H1 (cell line): ENCODE results near the gene DSCAM. TPM values are rescaled to one million over a fixed set of nuclear protein-coding genes. Genes with fewer than 3 reads are reported as not detected.

Source experiments
- CTCF ChIA-PET: fragments of 300-600 bp; sonication (Branson Sonifier 250); formaldehyde crosslinking; loops from one replicate; lab custom pipeline; 2021; ENCODE audit not compliant: partially characterized antibody; lab: Charles Lee
- POLR2A ChIA-PET: fragments of 300-600 bp; sonication (Branson Sonifier 250); formaldehyde crosslinking; loops from one replicate; lab custom pipeline; 2021; ENCODE audit warnings: inconsistent platforms; ENCODE audit not compliant: partially characterized antibody; lab: Charles Lee
- DNase-seq, 2 experiments: peaks; one replicate each; pipeline versions ENCODE4 v3.0.0 to v3.0.0-alpha.2; 2010 to 2022; ENCODE audit warnings: low spot score in 2 of 2, low read depth in 1 of 2, mixed read lengths in 1 of 2
- FAIRE-seq: peaks from 2 replicates; lab custom pipeline; 2011; peaks lifted over from hg19 to GRCh38; lab: Jason Lieb, UNC
- H2AFZ ChIP-seq: 2 replicates; pipeline ENCODE4 v1.8.1; 2012; ENCODE audit warnings: low read length, inconsistent platforms
- H2AK5ac ChIP-seq: 2 replicates; pipeline ENCODE4 v1.6.1; 2013; ENCODE audit warnings: low read depth, low read length
- H2BK120ac ChIP-seq: replicated peaks from 2 replicates; pipeline ENCODE3; 2013; ENCODE audit warnings: low read depth, low read length, inconsistent platforms
- H2BK12ac ChIP-seq: 2 replicates; pipeline ENCODE4 v1.6.1; 2013; ENCODE audit warnings: low read depth, low read length
- H2BK15ac ChIP-seq: 2 replicates; pipeline ENCODE4 v1.6.1; 2013; ENCODE audit warnings: low read length
- H2BK20ac ChIP-seq: 2 replicates; pipeline ENCODE4 v1.6.1; 2013; ENCODE audit warnings: low read length
- H2BK5ac ChIP-seq: 2 replicates; pipeline ENCODE4 v1.6.1; 2013; ENCODE audit warnings: low read depth, low read length
- H3K14ac ChIP-seq: 2 replicates; pipeline ENCODE4 v1.6.1; 2013; ENCODE audit warnings: inconsistent platforms; ENCODE audit not compliant: insufficient read length
- H3K18ac ChIP-seq: 2 replicates; pipeline ENCODE4 v1.6.1; 2013; ENCODE audit warnings: low read length; ENCODE audit errors: extremely low read depth
- H3K23ac ChIP-seq: 2 replicates; pipeline ENCODE4 v1.6.1; 2013; ENCODE audit warnings: inconsistent platforms; ENCODE audit not compliant: insufficient read length
- H3K23me2 ChIP-seq: 2 replicates; pipeline ENCODE4 v1.6.1; 2013; ENCODE audit warnings: low read depth, low read length
- H3K27ac ChIP-seq: 2 replicates; pipeline ENCODE4 v1.6.1; 2011; ENCODE audit warnings: low read depth, low read length, inconsistent platforms
- H3K27me3 ChIP-seq, 4 experiments: replicated peaks in 1 of 4; 1 replicate in 1 of 4; 2 replicates in 3 of 4; pipeline versions ENCODE4 v1.6.1 to v1.8.1; 2011 to 2013; ENCODE audit warnings: low read length in 3 of 4, mild to moderate bottlenecking in 3 of 4, inconsistent platforms in 2 of 4, mixed read lengths in 2 of 4, moderate library complexity in 1 of 4; ENCODE audit not compliant: control insufficient read depth in 3 of 4, insufficient read depth in 3 of 4; ENCODE audit errors: extremely low read depth in 1 of 4
- H3K36me3 ChIP-seq, 4 experiments: 2 replicates each; pipeline versions ENCODE4 v1.6.1 to v1.8.1; 2011 to 2013; ENCODE audit warnings: mild to moderate bottlenecking in 4 of 4, low read length in 3 of 4, moderate library complexity in 2 of 4, control low read depth in 1 of 4, inconsistent platforms in 1 of 4; ENCODE audit not compliant: insufficient read depth in 4 of 4, control insufficient read depth in 2 of 4
- H3K4ac ChIP-seq: replicated peaks from 2 replicates; pipeline ENCODE3; 2013; ENCODE audit warnings: low read length, low read depth, mixed read lengths, inconsistent platforms; ENCODE audit not compliant: insufficient read length
- H3K4me1 ChIP-seq, 4 experiments: replicated peaks in 1 of 4; 1 replicate in 1 of 4; 2 replicates in 3 of 4; pipeline versions ENCODE4 v1.6.1 to v1.8.1; 2011 to 2013; ENCODE audit warnings: low read length in 3 of 4, inconsistent platforms in 2 of 4, mixed read lengths in 1 of 4; ENCODE audit not compliant: insufficient read depth in 4 of 4, control insufficient read depth in 3 of 4
- H3K4me2 ChIP-seq, 2 experiments: 2 replicates each; pipeline versions ENCODE4 v1.6.1 to v1.8.1; 2011 to 2013; ENCODE audit warnings: low read depth in 2 of 2, low read length in 2 of 2, control low read depth in 1 of 2, inconsistent platforms in 1 of 2, mild to moderate bottlenecking in 1 of 2; ENCODE audit not compliant: insufficient read depth in 1 of 2
- H3K4me3 ChIP-seq, 4 experiments: fragments of 200-600, 300-600 bp in 1 of 4; sonication (generic), shearing (Covaris generic), sonication (Bioruptor Twin) in 1 of 4; 2 replicates each; pipeline versions ENCODE4 v1.5.1 to v1.8.1; 2011 to 2016; ENCODE audit warnings: low read length in 4 of 4, low read depth in 3 of 4, control low read depth in 2 of 4, inconsistent platforms in 2 of 4, mild to moderate bottlenecking in 2 of 4, mixed read lengths in 1 of 4, moderate library complexity in 1 of 4; ENCODE audit not compliant: insufficient read depth in 2 of 4; ENCODE audit errors: extremely low read depth in 1 of 4
- H3K56ac ChIP-seq: replicated peaks from 2 replicates; pipeline ENCODE3; 2013; ENCODE audit warnings: low read depth, mild to moderate bottlenecking, mixed read lengths, low read length, inconsistent platforms; ENCODE audit not compliant: insufficient read length
- H3K79me1 ChIP-seq: 2 replicates; pipeline ENCODE4 v1.6.1; 2013; ENCODE audit warnings: low read depth, low read length, control low read depth
- H3K79me2 ChIP-seq, 2 experiments: 2 replicates each; pipeline versions ENCODE4 v1.6.1 to v1.8.1; 2012 to 2013; ENCODE audit warnings: low read length in 2 of 2, mild to moderate bottlenecking in 2 of 2, inconsistent platforms in 1 of 2; ENCODE audit not compliant: insufficient read depth in 2 of 2, control insufficient read depth in 1 of 2
- H3K9ac ChIP-seq, 4 experiments: replicated peaks in 1 of 4; 1 replicate in 1 of 4; 2 replicates in 3 of 4; pipeline versions ENCODE4 v1.6.1 to v1.8.1; 2011 to 2013; ENCODE audit warnings: low read depth in 3 of 4, low read length in 3 of 4, control low read depth in 2 of 4, mild to moderate bottlenecking in 2 of 4, moderate library complexity in 2 of 4, inconsistent platforms in 1 of 4; ENCODE audit errors: extremely low read depth in 1 of 4
- H3K9me3 ChIP-seq, 2 experiments: 2 replicates each; pipeline versions ENCODE4 v1.6.1 to v1.8.1; 2012 to 2013; ENCODE audit warnings: mild to moderate bottlenecking in 2 of 2, moderate library complexity in 2 of 2, control low read depth in 1 of 2, inconsistent platforms in 1 of 2, low read depth in 1 of 2, low read length in 1 of 2, mixed read lengths in 1 of 2; ENCODE audit not compliant: insufficient read depth in 2 of 2
- H4K20me1 ChIP-seq, 2 experiments: replicated peaks in 1 of 2; 2 replicates each; pipeline versions ENCODE3 to v1.8.1; 2011 to 2013; ENCODE audit warnings: inconsistent platforms in 2 of 2, low read length in 2 of 2, mild to moderate bottlenecking in 1 of 2; ENCODE audit not compliant: insufficient read depth in 2 of 2, control insufficient read depth in 1 of 2
- H4K5ac ChIP-seq: 2 replicates; pipeline ENCODE4 v1.6.1; 2013; ENCODE audit warnings: low read length, low read depth, mixed read lengths, inconsistent platforms; ENCODE audit not compliant: insufficient read length
- H4K8ac ChIP-seq: 2 replicates; pipeline ENCODE4 v1.8.0; 2013; ENCODE audit warnings: mild to moderate bottlenecking, moderate library complexity, low read length, inconsistent platforms; ENCODE audit not compliant: insufficient read depth; ENCODE audit errors: extremely low read depth
- H4K91ac ChIP-seq: replicated peaks from 2 replicates; pipeline ENCODE3; 2013; ENCODE audit warnings: low read length, mixed read lengths, inconsistent platforms; ENCODE audit not compliant: insufficient read length
- CHD2 ChIP-seq: IDR thresholded peaks from 2 replicates; pipeline ENCODE4 v1.6.1; 2012; ENCODE audit warnings: low read length, improper control_type of control experiment
- EZH2 ChIP-seq: fragments of 200-600 bp; sonication (generic); IDR thresholded peaks from 2 replicates; pipeline ENCODE4 v1.7.1; 2012; ENCODE audit warnings: low read depth, mild to moderate bottlenecking, moderate library complexity, low read length, inconsistent platforms; ENCODE audit not compliant: severe bottlenecking
- GTF2F1 ChIP-seq: IDR thresholded peaks from 2 replicates; pipeline ENCODE4 v1.6.1; 2012; ENCODE audit warnings: low read depth, low read length, improper control_type of control experiment, borderline replicate concordance
- JUN ChIP-seq: IDR thresholded peaks from 2 replicates; pipeline ENCODE4 v1.6.1; 2011; ENCODE audit warnings: low read depth, mild to moderate bottlenecking, improper control_type of control experiment, low read length
- KDM5A ChIP-seq: fragments of 200-600 bp; IDR thresholded peaks from 2 replicates; pipeline ENCODE4 v1.7.1; 2012; ENCODE audit warnings: mild to moderate bottlenecking, low read length, inconsistent platforms, mixed read lengths
- MAX ChIP-seq: IDR thresholded peaks from 2 replicates; pipeline ENCODE4 v1.6.1; 2012; ENCODE audit warnings: inconsistent platforms
- POLR2AphosphoS5 ChIP-seq: IDR thresholded peaks from 2 replicates; pipeline ENCODE4 v1.6.1; 2011; ENCODE audit warnings: low read depth, low read length
- POU5F1 ChIP-seq: IDR thresholded peaks from 2 replicates; pipeline ENCODE4 v1.6.1; 2011; ENCODE audit warnings: low read depth, mild to moderate bottlenecking, low read length, moderate library complexity
- RAD21 ChIP-seq, 2 experiments: IDR thresholded peaks in 1 of 2; conservative IDR thresholded peaks in 1 of 2; 2 replicates each; pipeline ENCODE4 v1.6.1; 2011; ENCODE audit warnings: low read depth in 2 of 2, low read length in 2 of 2, improper control_type of control experiment in 1 of 2, inconsistent platforms in 1 of 2, mild to moderate bottlenecking in 1 of 2, moderate library complexity in 1 of 2
- SIN3A ChIP-seq, 2 experiments: IDR thresholded peaks in 1 of 2; conservative IDR thresholded peaks in 1 of 2; 2 replicates each; pipeline ENCODE4 v1.6.1; 2011 to 2012; ENCODE audit warnings: low read length in 2 of 2, improper control_type of control experiment in 1 of 2, low read depth in 1 of 2, mild to moderate bottlenecking in 1 of 2
- SP2 ChIP-seq: IDR thresholded peaks from 2 replicates; pipeline ENCODE4 v1.6.1; 2012; ENCODE audit warnings: mild to moderate bottlenecking, low read length, inconsistent platforms
- TBP ChIP-seq: IDR thresholded peaks from 2 replicates; pipeline ENCODE4 v1.6.1; 2011; ENCODE audit warnings: low read depth, low read length, improper control_type of control experiment
- TCF12 ChIP-seq: IDR thresholded peaks from 2 replicates; pipeline ENCODE4 v1.6.1; 2011; ENCODE audit warnings: low read depth, mild to moderate bottlenecking, low read length
- YY1 ChIP-seq: IDR thresholded peaks from 2 replicates; pipeline ENCODE4 v1.6.1; 2011; ENCODE audit warnings: low read depth, mild to moderate bottlenecking, low read length
- WGBS, 2 experiments: shearing (Covaris generic) in 1 of 2; methylation state at CpG; one replicate each; pipeline versions ENCODE4 v1.1.6 to v1.1.7; 2013 to 2015; ENCODE audit warnings: low lambda C conversion rate in 2 of 2, mixed read lengths in 2 of 2, inconsistent platforms in 1 of 2, low coverage in 1 of 2, missing lambda C conversion rate in 1 of 2; ENCODE audit not compliant: insufficient replicate concordance in 2 of 2, insufficient coverage in 1 of 2, insufficient read length in 1 of 2; ENCODE audit errors: extremely low coverage in 1 of 2, missing lambda C conversion rate in 1 of 2; 5-methylcytosine and 5-hydroxymethylcytosine counted together
- polyA plus RNA-seq, 7 experiments: library from polyadenylated mRNA; depleted of rRNA in 3 of 7; stranded (reverse) in 5 of 7; unstranded in 2 of 7; fragments of >200 nt in 5 of 7; fragments of 200-250 nt in 2 of 7; gene quantifications; 1 replicate in 5 of 7; 2 replicates in 1 of 7; 4 replicates in 1 of 7; pipeline versions ENCODE4 v1.2.1 to v1.2.3, GENCODE V29; 2011 to 2013; ENCODE audit warnings: missing spikeins in 2 of 7, mixed read lengths in 2 of 7
- total RNA-seq: library from RNA; stranded (reverse); fragmentation: NEBNext Ultra II Directional; extraction: Animal tissue kit (Norgen Biotek cat#: 25700); gene quantifications from 2 replicates; pipeline ENCODE4 v1.2.1, GENCODE V29; 2021

Gene DSCAM
- total and polyA plus RNA-seq, 2 of the 8 experiments (the other 6 are each of a cell fraction or from before 2014, with no cell fraction given): 0.02 to 0.15 TPM

DNA sequence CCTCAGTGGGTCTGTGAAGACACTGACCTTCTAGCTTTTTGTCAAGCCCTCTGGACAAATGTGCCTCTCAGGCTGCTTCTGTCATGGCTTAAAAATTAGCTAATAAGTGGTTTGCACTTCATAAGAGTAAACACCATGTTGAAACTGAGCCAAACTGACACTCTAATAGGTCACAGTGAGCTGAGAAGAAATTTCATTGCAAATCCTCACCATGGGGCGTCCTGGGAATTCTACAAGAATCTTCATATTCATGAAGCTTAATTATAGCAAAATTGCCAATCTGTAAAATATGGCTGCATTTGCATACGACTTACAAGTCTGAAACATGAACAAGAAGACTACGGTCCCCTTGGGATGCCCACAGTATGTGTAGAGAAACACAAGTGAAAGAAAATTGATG lies 188.6 kb downstream of the DSCAM start:
- no peak overlapping the region for H2BK12ac ChIP-seq
- H3K23ac ChIP-seq: no peak overlapping the region
- H3K56ac ChIP-seq: no peak overlapping the region
- no peaks in the 10 kb centered on the region for H3K23me2 ChIP-seq
- H3K4ac ChIP-seq: no peak overlapping the region
- no peak overlapping the region for H3K4me3 ChIP-seq
- no peak overlapping the region for H4K5ac ChIP-seq
- 92% methylated on average over 3 of the region's 3 CpGs; no CpG with 5 or more reads in 1 of the 2 experiments for WGBS, 2 experiments
- H3K27ac ChIP-seq: no peak overlapping the region
- H3K79me1 ChIP-seq: no peaks in the 10 kb centered on the region; the same call in 1 of the 2 replicates
- no peak overlapping the region for H4K8ac ChIP-seq
- H4K91ac ChIP-seq: no peak overlapping the region
- H2AK5ac ChIP-seq: no peak overlapping the region
- POLR2A ChIA-PET: no interaction called here
- DNase-seq: no peak
- H2BK20ac ChIP-seq: no peak overlapping the region
- CTCF ChIA-PET: interaction anchor here (0.6 kb wide), 1 partner anchor 361 kb away, joined by 3 read pairs; no protein-coding TSS in a partner anchor
- H3K14ac ChIP-seq: no peak overlapping the region
- FAIRE-seq: no peak
- no peak overlapping the region for H2BK120ac ChIP-seq
- no peaks in the 10 kb centered on the region for H3K4me1 ChIP-seq
- no peaks in the 10 kb centered on the region for H3K9me3 ChIP-seq
- H3K79me2 ChIP-seq: no peaks in the 10 kb centered on the region
- no peak for TF ChIP-seq TBP
- no peak for TF ChIP-seq GTF2F1
- no peak for TF ChIP-seq TCF12
- TF ChIP-seq YY1: no peak
- TF ChIP-seq JUN: no peak
- no peak for TF ChIP-seq SP2
- TF ChIP-seq KDM5A: no peak
- TF ChIP-seq MAX: no peak
- no peak for TF ChIP-seq CHD2
- TF ChIP-seq POLR2AphosphoS5: no peak
- no peak for TF ChIP-seq RAD21 (IDR thresholded peaks at IDR 0.05 in 1 of 2, conservative IDR thresholded peaks at IDR 0.05 in 1 of 2; ENCODE audit: low read depth in 2 of 2, low read length in 2 of 2)
- TF ChIP-seq EZH2: no peak
- TF ChIP-seq SIN3A (conservative IDR thresholded peaks at IDR 0.05 in 1 of 2, IDR thresholded peaks at IDR 0.05 in 1 of 2; ENCODE audit: low read depth in 1 of 2, low read length in 2 of 2): no peak
- TF ChIP-seq POU5F1: no peak
- no peak overlapping the region for H2AFZ ChIP-seq
- no peak overlapping the region for H3K18ac ChIP-seq
- no peaks in the 10 kb centered on the region for H3K27me3 ChIP-seq
- H4K20me1 ChIP-seq: no peaks in the 10 kb centered on the region
- no peak overlapping the region for H2BK5ac ChIP-seq
- no peaks in the 10 kb centered on the region for H3K36me3 ChIP-seq
- no peak overlapping the region for H3K4me2 ChIP-seq
- no peak overlapping the region for H2BK15ac ChIP-seq
- no peak overlapping the region for H3K9ac ChIP-seq
